ENCODE results near the gene ZNF880. TPM values are rescaled to one million over a fixed set of nuclear protein-coding genes. Genes with fewer than 3 reads are reported as not detected.
"Not testable (repeated sequence)": the region's sequence is repeated elsewhere in the genome, so short reads cannot be mapped to it uniquely, and the experiment has no call there.

The ZNF880 gene
- total and polyA plus RNA-seq, 4 experiments from 2014 or later: 29.2 to 33.5 (median 30.5) TPM

- DNase-seq; CTCF ChIA-PET (ENCODE audit: partially characterized antibody); H3K27me3 Mint-ChIP-seq; H3K27me3 ChIP-seq (ENCODE audit: insufficient read depth, low read length); POLR2A ChIA-PET (ENCODE audit: partially characterized antibody); intact Hi-C loops (cut with micrococcal nuclease); H3K27ac Mint-ChIP-seq; H3K27ac ChIP-seq (ENCODE audit: low read depth, low read length); H3K4me1 ChIP-seq (ENCODE audit: insufficient read depth, low read length); H3K9me3 ChIP-seq (ENCODE audit: control insufficient read depth in 1 of 2, low read length in 2 of 2); H3K36me3 ChIP-seq (ENCODE audit: insufficient read depth, low read length); H3K4me3 ChIP-seq (ENCODE audit: low read length in 2 of 2): not testable (repeated sequence)
- peaks cover 0 to 41% (median 23%) of the 10 kb centered on the region in 8 donors for H3K9me3 Mint-ChIP-seq
- peaks cover 15 to 23% (median 17%) of the 10 kb centered on the region in 4 donors for H3K4me1 Mint-ChIP-seq
- peak overlapping the region in 1 of 8 donors; percentile 17 for H3K4me3 Mint-ChIP-seq
- H3K36me3 Mint-ChIP-seq: peaks cover 15 to 20% of the 10 kb centered on the region in 2 donors
These were observed 30.7 kb upstream of the ZNF880 start for GRCh38 chr19:52339022-52339421.

GRCh38 chr19:52343548-52343947 is 26.2 kb upstream of the ZNF880 start:
- Mint-ChIP-seq H3K4me1 (peaks cover 0 to 5% (median 3%) of the 10 kb centered on the region in 4 donors), H3K4me3 (no peak overlapping the region), H3K9me3 (peaks cover 0 to 28% (median 14%) of the 10 kb centered on the region in 8 donors), H3K27me3 (no peaks in the 10 kb centered on the region), H3K27ac (peak overlapping the region in 3 of 7 donors; percentile 1 to 27 (median 23)), H3K36me3 (peaks cover 3 to 8% of the 10 kb centered on the region in 2 donors)
- H3K4me1 ChIP-seq (ENCODE audit: insufficient read depth, low read length): no peaks in the 10 kb centered on the region
- DNase-seq: peak; percentile 42 to 55 (median 44)
- H3K9me3 ChIP-seq (ENCODE audit: control insufficient read depth in 1 of 2, low read length in 2 of 2): no peaks in the 10 kb centered on the region
- no peak overlapping the region for H3K27ac ChIP-seq (ENCODE audit: low read depth, low read length)
- intact Hi-C loops (cut with micrococcal nuclease): loop anchor here (2.0 kb wide), 1 partner anchor 257 kb away; no protein-coding TSS in a partner anchor
- no peaks in the 10 kb centered on the region for H3K27me3 ChIP-seq (ENCODE audit: insufficient read depth, low read length)
- H3K4me3 ChIP-seq (ENCODE audit: low read length in 2 of 2): no peak overlapping the region
- ChIA-PET CTCF (ENCODE audit: partially characterized antibody) (interaction anchor here (1.1 to 1.9 kb wide), 5 partner anchors 37 to 406 kb away, joined by 3 to 6 read pairs (median 4); no protein-coding TSS in a partner anchor), POLR2A (ENCODE audit: partially characterized antibody) (no interaction called here)
- no peaks in the 10 kb centered on the region for H3K36me3 ChIP-seq (ENCODE audit: insufficient read depth, low read length)

GRCh38 chr19:52345162-52345561 is 24.6 kb upstream of the ZNF880 start:
- H3K27ac Mint-ChIP-seq: no peak overlapping the region

GRCh38 chr19:52351512-52351911 is 18.2 kb upstream of the ZNF880 start:
- H3K9me3 ChIP-seq (ENCODE audit: control insufficient read depth in 1 of 2, low read length in 2 of 2): peaks cover 0 to 9% of the 10 kb centered on the region in 2 donors
- no peaks in the 10 kb centered on the region for H3K27me3 ChIP-seq (ENCODE audit: insufficient read depth, low read length)
- H3K4me1 ChIP-seq (ENCODE audit: insufficient read depth, low read length): no peaks in the 10 kb centered on the region
- no peak overlapping the region for H3K4me3 ChIP-seq (ENCODE audit: low read length in 2 of 2)
- CTCF ChIA-PET (ENCODE audit: partially characterized antibody): no interaction called here
- no peaks in the 10 kb centered on the region for H3K27me3 Mint-ChIP-seq
- intact Hi-C loops (cut with micrococcal nuclease): no loop called here
- H3K4me3 Mint-ChIP-seq: no peak overlapping the region
- peaks cover 49 to 60% of the 10 kb centered on the region in 2 donors for H3K36me3 Mint-ChIP-seq
- H3K9me3 Mint-ChIP-seq: peaks cover 3 to 68% (median 51%) of the 10 kb centered on the region in 8 donors
- H3K27ac ChIP-seq (ENCODE audit: low read depth, low read length): no peak overlapping the region
- H3K4me1 Mint-ChIP-seq: peaks cover 0 to 1% (median 0%) of the 10 kb centered on the region in 4 donors
- no peaks in the 10 kb centered on the region for H3K36me3 ChIP-seq (ENCODE audit: insufficient read depth, low read length)
- H3K27ac Mint-ChIP-seq: no peak overlapping the region
- POLR2A ChIA-PET (ENCODE audit: partially characterized antibody): no interaction called here
- DNase-seq: no peak

More at GRCh38 chr19:52345162-52345561, 24.6 kb upstream of the ZNF880 start:
- no peaks in the 10 kb centered on the region for H3K27me3 Mint-ChIP-seq
- H3K27me3 ChIP-seq (ENCODE audit: insufficient read depth, low read length): no peaks in the 10 kb centered on the region
- CTCF ChIA-PET (ENCODE audit: partially characterized antibody): interaction anchor here (1.2 to 1.4 kb wide), 2 partner anchors 277 to 401 kb away, joined by 3 to 4 read pairs; no protein-coding TSS in a partner anchor
- POLR2A ChIA-PET (ENCODE audit: partially characterized antibody): no interaction called here
- no peak overlapping the region for H3K27ac ChIP-seq (ENCODE audit: low read depth, low read length)
- DNase-seq: no peak
- intact Hi-C loops (cut with micrococcal nuclease): no loop called here
- no peaks in the 10 kb centered on the region for H3K9me3 ChIP-seq (ENCODE audit: control insufficient read depth in 1 of 2, low read length in 2 of 2)
- H3K36me3 ChIP-seq (ENCODE audit: insufficient read depth, low read length): no peaks in the 10 kb centered on the region
- no peaks in the 10 kb centered on the region for H3K4me1 ChIP-seq (ENCODE audit: insufficient read depth, low read length)
- H3K4me3 Mint-ChIP-seq: no peak overlapping the region
- peaks cover 0 to 35% (median 18%) of the 10 kb centered on the region in 8 donors for H3K9me3 Mint-ChIP-seq
- H3K4me3 ChIP-seq (ENCODE audit: low read length in 2 of 2): no peak overlapping the region
- H3K4me1 Mint-ChIP-seq: peaks cover 0 to 5% (median 4%) of the 10 kb centered on the region in 4 donors
- H3K36me3 Mint-ChIP-seq: peaks cover 12 to 15% of the 10 kb centered on the region in 2 donors

GRCh38 chr19:52366414-52366824 is 3.3 kb upstream of the ZNF880 start:
- no peak overlapping the region for H3K4me3 Mint-ChIP-seq

GRCh38 chr19:52370341-52370710 is 603 bp downstream of the ZNF880 start:
- peak overlapping the region; percentile 94 to 96 for H3K4me3 ChIP-seq (ENCODE audit: low read length in 2 of 2)
- H3K9me3 ChIP-seq (ENCODE audit: control insufficient read depth in 1 of 2, low read length in 2 of 2): peaks cover 6 to 24% of the 10 kb centered on the region in 2 donors
- POLR2A ChIA-PET (ENCODE audit: partially characterized antibody): interaction anchor here (1.0 to 1.7 kb wide), 8 partner anchors 28 to 593 kb away, joined by 3 to 13 read pairs (median 5); partner anchors contain the start of genes PPP2R1A, ZNF528, ZNF610 and ZNF615

More at GRCh38 chr19:52366414-52366824, 3.3 kb upstream of the ZNF880 start:
- Histone ChIP-seq H3K4me3 (ENCODE audit: low read length in 2 of 2) (no peak overlapping the region), H3K4me1 (ENCODE audit: insufficient read depth, low read length) (peaks cover 10% of the 10 kb centered on the region), H3K27me3 (ENCODE audit: insufficient read depth, low read length) (no peaks in the 10 kb centered on the region), H3K27ac (ENCODE audit: low read depth, low read length) (no peak overlapping the region), H3K36me3 (ENCODE audit: insufficient read depth, low read length) (no peaks in the 10 kb centered on the region), H3K9me3 (ENCODE audit: control insufficient read depth in 1 of 2, low read length in 2 of 2) (peaks cover 6 to 35% of the 10 kb centered on the region in 2 donors)
- CTCF ChIA-PET (ENCODE audit: partially characterized antibody): no interaction called here
- peaks cover 7 to 14% (median 11%) of the 10 kb centered on the region in 4 donors for H3K4me1 Mint-ChIP-seq
- no peaks in the 10 kb centered on the region for H3K27me3 Mint-ChIP-seq
- intact Hi-C loops (cut with micrococcal nuclease): no loop called here
- POLR2A ChIA-PET (ENCODE audit: partially characterized antibody): no interaction called here
- DNase-seq: no peak
- no peak overlapping the region for H3K27ac Mint-ChIP-seq
- peaks cover 49 to 53% of the 10 kb centered on the region in 2 donors for H3K36me3 Mint-ChIP-seq
- peaks cover 7 to 89% (median 73%) of the 10 kb centered on the region in 8 donors for H3K9me3 Mint-ChIP-seq

GRCh38 chr19:52391135-52391534 is 21.4 kb downstream of the ZNF880 start:
- Mint-ChIP-seq H3K27me3 (no peaks in the 10 kb centered on the region), H3K4me1 (peaks cover 0 to 1% (median under 1%) of the 10 kb centered on the region in 4 donors), H3K27ac (peak overlapping the region in 1 of 7 donors; percentile 68), H3K9me3 (peaks cover 4 to 89% (median 76%) of the 10 kb centered on the region in 8 donors), H3K4me3 (peak overlapping the region in 3 of 8 donors; percentile 11 to 71 (median 13)), H3K36me3 (peaks cover 40 to 44% of the 10 kb centered on the region in 2 donors)
- ChIA-PET POLR2A (ENCODE audit: partially characterized antibody) (interaction anchor here (1.0 kb wide), 1 partner anchor 55 kb away, joined by 3 read pairs; the partner anchor contains the start of gene ZNF610), CTCF (ENCODE audit: partially characterized antibody) (no interaction called here)
- Histone ChIP-seq H3K36me3 (ENCODE audit: insufficient read depth, low read length) (no peaks in the 10 kb centered on the region), H3K27ac (ENCODE audit: low read depth, low read length) (no peak overlapping the region), H3K4me3 (ENCODE audit: low read length in 2 of 2) (no peak overlapping the region), H3K4me1 (ENCODE audit: insufficient read depth, low read length) (no peaks in the 10 kb centered on the region), H3K27me3 (ENCODE audit: insufficient read depth, low read length) (no peaks in the 10 kb centered on the region), H3K9me3 (ENCODE audit: control insufficient read depth in 1 of 2, low read length in 2 of 2) (peaks cover 0 to 35% of the 10 kb centered on the region in 2 donors)
- intact Hi-C loops (cut with micrococcal nuclease): no loop called here
- no peak for DNase-seq

More at GRCh38 chr19:52370341-52370710, 603 bp downstream of the ZNF880 start:
- H3K27me3 Mint-ChIP-seq: no peaks in the 10 kb centered on the region
- Histone ChIP-seq H3K27ac (ENCODE audit: low read depth, low read length) (peak overlapping the region; percentile 89), H3K36me3 (ENCODE audit: insufficient read depth, low read length) (no peaks in the 10 kb centered on the region), H3K27me3 (ENCODE audit: insufficient read depth, low read length) (no peaks in the 10 kb centered on the region), H3K4me1 (ENCODE audit: insufficient read depth, low read length) (peaks cover 10% of the 10 kb centered on the region)
- H3K27ac Mint-ChIP-seq: peak overlapping the region; percentile 97 to 99 (median 98)
- no peak for DNase-seq
- H3K9me3 Mint-ChIP-seq: peaks cover 7 to 84% (median 67%) of the 10 kb centered on the region in 8 donors
- peaks cover 7 to 14% (median 11%) of the 10 kb centered on the region in 4 donors for H3K4me1 Mint-ChIP-seq
- intact Hi-C loops (cut with micrococcal nuclease): no loop called here
- CTCF ChIA-PET (ENCODE audit: partially characterized antibody): no interaction called here
- H3K4me3 Mint-ChIP-seq: peak overlapping the region; percentile 92 to 96 (median 95)
- peaks cover 59 to 63% of the 10 kb centered on the region in 2 donors for H3K36me3 Mint-ChIP-seq
